Glomerular endothelial cell (primary cell): ENCODE results near the gene MT1B. TPM values are rescaled to one million over a fixed set of nuclear protein-coding genes. Genes with fewer than 3 reads are reported as not detected.
"Not testable (repeated sequence)": the region's sequence is repeated elsewhere in the genome, so short reads cannot be mapped to it uniquely, and the experiment has no call there.

Source experiments
- DNase-seq: peaks from one replicate; pipeline ENCODE4 v3.0.0-alpha.2; 2011; ENCODE audit warnings: low read depth, low spot score; ENCODE audit errors: extremely low read depth
- total RNA-seq: library from RNA; depleted of rRNA; stranded (reverse); fragments of >200 nt; gene quantifications from 2 replicates; pipeline ENCODE4 v1.2.3, GENCODE V29; 2015

MT1B gene
- total RNA-seq, 1 donor from 2014 or later, result not detected

DNA sequence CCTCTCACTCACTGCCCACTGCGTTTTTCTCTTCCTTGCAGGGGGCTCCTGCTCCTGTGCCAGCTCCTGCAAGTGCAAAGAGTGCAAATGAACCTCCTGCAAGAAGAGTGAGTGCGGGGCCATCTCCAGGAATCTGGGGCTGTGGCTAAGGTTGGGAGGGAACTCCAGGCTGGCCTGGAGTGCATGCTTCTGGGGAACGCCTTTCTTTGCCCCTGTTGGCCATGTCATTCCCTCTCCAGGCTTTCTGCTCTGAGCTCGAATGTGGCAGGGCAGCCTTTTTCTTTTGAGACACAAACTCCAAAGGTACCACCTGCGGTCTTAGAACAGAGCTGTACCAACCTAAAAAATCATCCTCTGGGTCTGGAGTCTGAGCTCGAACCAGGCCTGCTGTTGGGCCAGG lies 33.5 kb upstream of the MT1B start:
- no peak for DNase-seq

- DNase-seq, result no peak
Observed at GRCh38 chr16:56620339-56620897, 31.3 kb upstream of the MT1B start.

- not testable (repeated sequence) for DNase-seq
Observed at GRCh38 chr16:56621665-56622445, 29.8 kb upstream of the MT1B start.

- DNase-seq, result not testable (repeated sequence)
Observed at GRCh38 chr16:56623184-56623583, 28.5 kb upstream of the MT1B start.

- DNase-seq, result no peak
Observed at GRCh38 chr16:56623637-56624036, 28.0 kb upstream of the MT1B start.

- DNase-seq, result no peak
Observed at GRCh38 chr16:56625140-56625942, 26.3 kb upstream of the MT1B start, which contains the start of gene MT1E. MT1E (plus strand) TSS chr16:56625781; CDS start chr16:56625852, 71 bp downstream.

GRCh38 chr16:56625943-56626654 lies 25.6 kb upstream of the MT1B start:
- DNase-seq, result no peak

DNA sequence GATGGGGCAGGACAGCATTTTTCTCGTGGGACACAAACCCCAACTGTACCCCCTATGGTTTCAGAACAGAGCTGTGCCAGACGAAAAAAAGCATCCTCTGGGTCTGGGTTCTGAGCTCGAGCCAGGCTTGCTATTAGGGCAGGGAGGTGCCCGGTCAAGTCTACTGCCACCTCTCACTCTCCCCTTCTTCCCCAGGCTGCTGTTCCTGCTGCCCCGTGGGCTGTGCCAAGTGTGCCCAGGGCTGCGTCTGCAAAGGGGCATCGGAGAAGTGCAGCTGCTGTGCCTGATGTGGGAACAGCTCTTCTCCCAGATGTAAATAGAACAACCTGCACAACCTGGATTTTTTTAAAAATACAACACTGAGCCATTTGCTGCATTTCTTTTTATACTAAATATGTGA lies 25.0 kb upstream of the MT1B start:
- DNase-seq, result no peak

DNA sequence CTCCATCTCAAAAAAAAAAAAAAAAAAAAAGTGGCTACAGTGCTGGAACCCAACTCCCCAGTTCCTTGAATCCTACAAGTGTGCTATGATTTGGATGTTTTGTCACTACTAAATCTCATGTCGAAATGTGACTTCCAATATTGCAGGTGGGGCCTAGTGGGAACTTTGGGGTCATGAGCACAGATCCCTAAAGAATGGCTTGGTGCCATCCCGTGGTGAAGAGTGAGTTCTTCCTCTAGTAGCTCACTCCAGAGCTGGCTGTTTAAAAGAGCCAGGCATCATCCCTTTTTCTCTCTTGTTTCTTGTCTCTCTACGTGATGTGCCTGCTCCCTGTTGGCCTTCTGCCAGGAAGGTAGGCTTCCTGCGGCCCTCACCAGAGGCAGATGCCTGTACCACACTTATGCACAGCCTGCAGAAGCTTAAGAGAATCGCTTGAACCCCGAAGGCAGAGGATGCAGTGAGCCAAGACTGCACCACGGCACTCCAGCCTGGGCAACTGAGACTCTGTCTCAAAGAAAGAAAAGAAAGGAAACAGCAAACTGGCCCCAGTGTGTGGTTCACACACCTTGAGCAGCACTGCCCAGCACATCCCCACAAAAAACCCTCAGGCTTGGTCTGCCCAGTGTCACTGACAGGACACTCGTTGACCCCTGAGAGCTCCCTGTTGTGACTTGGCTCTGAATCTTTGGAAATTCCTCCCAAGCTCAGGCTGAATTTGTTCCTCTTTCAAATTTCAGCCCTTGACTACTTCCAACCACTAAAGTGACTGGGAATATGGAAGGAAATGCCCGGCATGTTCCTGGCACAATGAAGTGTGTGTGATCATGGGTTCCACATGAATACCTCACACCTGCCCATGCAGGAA lies 23.0 kb upstream of the MT1B start:
- DNase-seq, result no peak

DNA sequence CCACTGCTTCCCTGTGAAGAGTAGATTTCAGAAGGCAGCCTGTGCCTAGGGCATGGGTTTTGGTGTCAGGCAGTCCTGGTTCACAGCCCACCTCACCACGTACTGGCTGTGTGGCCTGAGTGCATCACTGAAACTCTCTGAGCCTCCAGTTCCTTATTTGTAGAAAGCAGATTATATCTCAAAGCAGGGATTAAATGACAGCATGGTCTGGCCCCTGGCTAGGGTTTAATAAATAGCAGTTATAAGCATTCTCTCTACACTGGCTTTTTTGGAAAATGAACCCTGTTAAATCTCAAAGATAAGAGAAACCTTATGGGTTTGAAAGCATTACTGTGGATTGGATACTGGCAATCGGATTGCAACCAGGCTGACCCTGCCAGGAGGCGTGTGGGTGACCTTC lies 22.2 kb upstream of the MT1B start:
- no peak for DNase-seq

- DNase-seq, result no peak
Observed at GRCh38 chr16:56630134-56630533, 21.6 kb upstream of the MT1B start.

DNA sequence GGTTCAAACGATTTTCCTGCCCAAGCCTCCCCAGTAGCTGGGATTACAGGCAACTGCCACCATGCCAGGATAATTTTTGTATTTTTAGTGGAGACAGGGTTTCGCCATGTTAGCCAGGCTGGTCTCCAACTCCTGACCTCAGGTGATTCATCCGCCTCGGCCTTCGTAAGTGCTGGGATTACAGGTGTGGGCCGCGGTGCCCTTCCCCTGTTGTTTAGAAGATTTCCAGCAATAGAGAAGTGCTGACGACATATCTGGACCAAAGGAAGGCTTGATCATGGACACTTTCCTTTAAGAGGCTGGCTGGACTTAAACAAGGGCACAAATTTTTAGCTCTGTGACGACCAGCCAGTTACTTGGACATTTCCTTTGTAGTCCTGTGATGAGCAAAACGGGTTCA lies 20.5 kb upstream of the MT1B start:
- no peak for DNase-seq

DNA sequence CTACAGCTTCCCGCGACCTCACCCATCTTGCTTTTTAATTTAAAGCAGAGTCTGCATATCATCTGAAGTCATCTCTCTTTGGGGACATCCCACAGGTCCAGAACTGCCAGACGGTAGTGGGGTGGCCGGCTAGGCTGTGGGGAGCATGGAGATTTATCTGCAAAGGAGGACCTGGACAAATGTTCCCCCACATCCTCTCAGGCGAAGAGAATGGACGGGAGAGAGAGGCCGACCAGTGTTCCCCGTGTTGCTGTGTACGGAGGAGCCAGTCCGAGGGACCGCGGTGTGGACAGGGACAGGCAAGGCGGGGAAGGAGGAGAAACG lies 19.9 kb upstream of the MT1B start:
- DNase-seq, result no peak

GRCh38 chr16:56632156-56632847 lies 19.4 kb upstream of the MT1B start, which contains the start of gene MT1M:
MT1M (plus strand) TSS chr16:56632659; CDS start chr16:56632732, 73 bp downstream.
- no peak for DNase-seq

- DNase-seq, result no peak
Observed at GRCh38 chr16:56632848-56633365, 18.8 kb upstream of the MT1B start.

- DNase-seq, result no peak
Observed at GRCh38 chr16:56633535-56633934, 18.2 kb upstream of the MT1B start.

DNA sequence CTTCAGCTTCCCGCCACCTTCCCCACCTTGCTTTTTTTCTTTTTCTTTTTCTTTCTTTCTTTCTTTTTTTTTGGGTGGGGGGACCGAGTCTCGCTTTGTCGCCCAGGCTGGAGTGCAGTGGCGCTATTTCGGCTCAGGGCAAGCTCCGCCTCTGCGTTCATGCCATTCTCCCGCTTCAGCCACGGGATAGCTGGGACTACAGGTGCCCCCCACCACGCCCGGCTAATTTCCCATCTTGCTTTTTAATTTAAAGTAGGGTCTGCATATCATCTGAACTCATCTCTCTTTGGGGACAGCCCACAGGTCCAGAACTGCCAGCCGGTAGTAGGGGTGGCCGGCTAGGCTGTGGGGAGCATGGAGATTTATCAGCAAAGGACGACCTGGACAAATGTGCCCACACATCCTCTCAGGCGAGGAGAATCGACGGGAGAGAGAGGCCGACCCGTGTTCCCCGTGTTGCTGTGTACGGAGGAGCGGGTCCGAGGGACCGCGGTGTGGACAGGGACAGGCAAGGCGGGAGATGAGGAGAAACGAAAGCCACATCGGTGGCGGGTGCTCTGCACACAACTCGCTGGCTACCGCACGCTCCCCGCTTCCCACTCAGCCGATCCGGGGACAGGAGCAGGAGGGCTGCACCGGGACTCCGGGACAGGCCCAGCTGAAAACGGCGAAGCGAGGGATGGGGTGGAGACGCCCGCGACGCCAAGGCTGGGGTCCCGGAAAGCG lies 16.8 kb upstream of the MT1B start:
- DNase-seq, result no peak

- no peak for DNase-seq
Observed at GRCh38 chr16:56635441-56635967, 16.2 kb upstream of the MT1B start.
